RWPE2 (cell line): ENCODE measurements around the gene LY6G6F.

Experiments used
- ATAC-seq: fragments of 200-7000 bp; cut with Tn5 transposase; 3 replicates; pipeline ENCODE4 v1.9.1; 2021; ENCODE audit warnings: low read depth
- DNase-seq: peaks from one replicate; pipeline ENCODE4 v3.0.0-alpha.2; 2020; ENCODE audit warnings: low spot score
- H3K27ac ChIP-seq: fragments of 450-650 bp; 2 replicates; pipeline ENCODE4 v1.5.1; 2017; ENCODE audit warnings: mild to moderate bottlenecking; ENCODE audit not compliant: poor library complexity, severe bottlenecking
- H3K27me3 ChIP-seq: fragments of 250-450 bp; sonication (Bioruptor Pico); 2 replicates; pipeline ENCODE4 v1.5.1; 2021; ENCODE audit warnings: mild to moderate bottlenecking, moderate library complexity; ENCODE audit not compliant: insufficient read depth, poor library complexity, severe bottlenecking
- H3K36me3 ChIP-seq: fragments of 250-450 bp; sonication (Bioruptor Pico); 2 replicates; pipeline ENCODE4 v1.5.1; 2020; ENCODE audit warnings: low read depth, mild to moderate bottlenecking, moderate library complexity
- H3K4me1 ChIP-seq: fragments of 250-450 bp; sonication (Bioruptor Pico); 2 replicates; pipeline ENCODE4 v1.5.1; 2021; ENCODE audit warnings: mild to moderate bottlenecking, moderate library complexity; ENCODE audit not compliant: insufficient read depth, poor library complexity, severe bottlenecking
- H3K4me3 ChIP-seq: fragments of 250-450 bp; sonication (Bioruptor Pico); 2 replicates; pipeline ENCODE4 v1.5.1; 2021; ENCODE audit warnings: mild to moderate bottlenecking, moderate library complexity; ENCODE audit not compliant: severe bottlenecking
- H3K9me3 ChIP-seq: fragments of 250-450 bp; sonication (Bioruptor Pico); 2 replicates; pipeline ENCODE4 v1.5.1; 2021; ENCODE audit warnings: mild to moderate bottlenecking, moderate library complexity; ENCODE audit not compliant: severe bottlenecking
- TF ChIP-seq, protein P1 (sequence below): fragments of 450-650 bp; IDR thresholded peaks from one replicate; pipeline ENCODE4 v1.5.1; 2017; ENCODE audit warnings: mild to moderate bottlenecking, moderate library complexity; ENCODE audit not compliant: poor library complexity, severe bottlenecking

LY6G6F gene

DNA sequence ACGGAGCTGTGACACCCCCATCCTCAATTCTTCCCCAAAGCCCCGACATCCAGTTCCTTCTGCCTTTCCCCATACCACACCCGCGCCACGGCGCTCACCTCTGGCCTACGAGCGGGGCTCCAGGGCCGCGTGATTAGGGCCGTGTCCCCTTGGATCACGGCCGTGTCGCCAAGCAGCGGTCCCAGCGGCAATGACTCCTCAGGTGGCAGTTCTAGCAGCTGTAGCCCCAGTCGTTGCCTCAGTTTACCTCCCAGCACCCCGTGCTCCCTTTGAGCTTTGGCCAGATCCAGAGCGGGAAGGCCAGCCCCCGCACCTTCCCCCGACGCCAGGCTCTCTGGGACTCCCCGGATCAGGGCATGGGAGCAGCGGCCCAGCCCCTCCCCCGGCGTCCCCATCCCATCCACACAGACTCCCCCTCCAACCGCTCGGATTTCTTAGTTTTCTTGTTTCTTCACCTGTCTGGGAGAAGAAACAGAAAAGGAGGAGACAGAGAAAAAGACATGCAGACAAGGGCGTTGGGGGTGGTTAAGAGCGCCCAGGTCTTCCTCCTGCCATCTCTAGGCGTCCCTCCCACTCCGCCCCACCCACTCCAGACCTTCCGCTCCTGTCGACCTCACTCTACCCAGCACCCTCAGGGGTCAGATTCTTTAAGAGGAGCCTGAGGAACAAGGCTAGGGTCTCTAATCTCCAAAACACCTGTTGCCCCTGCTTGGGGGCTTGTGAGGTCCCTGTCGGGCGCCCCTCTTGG, 22.3 kb downstream of the LY6G6F start, which contains the start of gene DDAH2:
TSS of gene DDAH2 (minus strand) at position 533 of the 748 bp plus-strand sequence. CDS start at position 395, 138 bp downstream.
- Histone ChIP-seq H3K9me3 (no peaks in the 10 kb centered on the region), H3K36me3 (peaks cover 38% of the 10 kb centered on the region), H3K4me3 (peak within 1 kb of the TSS; percentile 66), H3K27me3 (no peaks in the 10 kb centered on the region), H3K4me1 (peaks cover 6% of the 10 kb centered on the region), H3K27ac (peak within 1 kb of the TSS; percentile 63)
- DNase-seq (no peak), ATAC-seq (peak; percentile 29)
- TF ChIP-seq, protein P1, sequence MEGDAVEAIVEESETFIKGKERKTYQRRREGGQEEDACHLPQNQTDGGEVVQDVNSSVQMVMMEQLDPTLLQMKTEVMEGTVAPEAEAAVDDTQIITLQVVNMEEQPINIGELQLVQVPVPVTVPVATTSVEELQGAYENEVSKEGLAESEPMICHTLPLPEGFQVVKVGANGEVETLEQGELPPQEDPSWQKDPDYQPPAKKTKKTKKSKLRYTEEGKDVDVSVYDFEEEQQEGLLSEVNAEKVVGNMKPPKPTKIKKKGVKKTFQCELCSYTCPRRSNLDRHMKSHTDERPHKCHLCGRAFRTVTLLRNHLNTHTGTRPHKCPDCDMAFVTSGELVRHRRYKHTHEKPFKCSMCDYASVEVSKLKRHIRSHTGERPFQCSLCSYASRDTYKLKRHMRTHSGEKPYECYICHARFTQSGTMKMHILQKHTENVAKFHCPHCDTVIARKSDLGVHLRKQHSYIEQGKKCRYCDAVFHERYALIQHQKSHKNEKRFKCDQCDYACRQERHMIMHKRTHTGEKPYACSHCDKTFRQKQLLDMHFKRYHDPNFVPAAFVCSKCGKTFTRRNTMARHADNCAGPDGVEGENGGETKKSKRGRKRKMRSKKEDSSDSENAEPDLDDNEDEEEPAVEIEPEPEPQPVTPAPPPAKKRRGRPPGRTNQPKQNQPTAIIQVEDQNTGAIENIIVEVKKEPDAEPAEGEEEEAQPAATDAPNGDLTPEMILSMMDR: no peak

DNA sequence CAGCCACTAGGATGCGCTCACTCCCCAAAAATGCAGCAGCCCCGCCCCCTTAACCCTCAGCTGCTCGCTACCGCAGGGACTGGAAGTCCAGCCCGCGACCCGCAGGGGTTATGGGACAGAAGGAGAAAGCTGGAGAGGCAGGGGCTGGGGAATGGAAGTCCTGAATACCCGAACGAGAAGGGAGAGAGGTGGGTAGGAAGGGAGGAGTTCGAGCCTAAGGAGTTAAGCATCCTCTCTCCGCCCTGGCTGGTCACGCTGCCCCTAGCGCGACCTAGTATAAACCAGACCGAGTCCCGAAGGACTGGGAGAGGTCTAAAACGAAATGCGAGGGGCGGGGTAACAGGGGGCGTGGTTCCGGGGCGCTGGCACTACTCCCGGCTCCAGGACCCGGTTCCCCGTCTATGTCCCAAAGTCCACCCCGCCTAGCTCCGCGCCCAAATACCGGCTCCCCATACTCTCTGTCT, 22.9 kb downstream of the LY6G6F start:
- no peaks in the 10 kb centered on the region for H3K9me3 ChIP-seq
- ATAC-seq: peak; percentile 81
- H3K27me3 ChIP-seq: no peaks in the 10 kb centered on the region
- peaks cover 44% of the 10 kb centered on the region for H3K36me3 ChIP-seq
- peak overlapping the region; percentile 63 for H3K27ac ChIP-seq
- peak overlapping the region; percentile 66 for H3K4me3 ChIP-seq
- TF ChIP-seq, protein P1: peak; percentile 85
- peak; percentile 89 for DNase-seq
- peaks cover 12% of the 10 kb centered on the region for H3K4me1 ChIP-seq

DNA sequence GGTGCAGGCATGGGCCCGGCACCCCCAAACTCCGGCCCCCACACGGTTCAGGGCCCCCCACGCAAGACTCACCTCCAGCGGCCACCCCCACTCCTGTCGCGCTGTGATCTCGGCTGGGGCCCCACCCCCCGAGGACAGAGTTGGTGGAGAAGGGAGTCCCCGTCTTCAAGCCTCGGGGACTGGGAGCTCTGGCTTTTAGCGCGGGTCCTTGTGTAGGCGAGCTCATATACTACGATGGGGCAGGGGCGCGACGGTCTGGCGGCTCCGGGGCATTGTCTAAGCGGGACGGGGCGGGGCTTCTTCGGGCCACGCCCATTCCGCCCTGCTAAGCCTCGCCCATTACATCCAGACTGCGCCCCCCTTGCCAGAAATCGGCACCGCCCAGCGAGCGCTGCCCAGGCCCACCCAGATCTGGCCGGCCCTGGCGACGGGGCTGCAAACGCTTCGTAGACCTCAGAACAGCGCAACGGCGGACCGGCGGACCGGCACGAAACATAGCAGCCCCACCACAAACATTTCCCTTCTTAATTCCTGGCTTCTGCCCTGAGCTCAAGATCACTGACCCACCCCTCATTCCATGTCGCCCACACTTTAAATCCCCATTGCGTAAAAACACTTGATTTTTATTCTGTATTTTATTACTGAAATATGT, 23.4 kb downstream of the LY6G6F start:
- TF ChIP-seq, protein P1: no peak
- DNase-seq (no peak), ATAC-seq (peak; percentile 61)
- H3K9me3 ChIP-seq: no peaks in the 10 kb centered on the region
- peaks cover 50% of the 10 kb centered on the region for H3K36me3 ChIP-seq
- H3K4me3 ChIP-seq: peak overlapping the region; percentile 66
- H3K27me3 ChIP-seq: no peaks in the 10 kb centered on the region
- peaks cover 13% of the 10 kb centered on the region for H3K4me1 ChIP-seq
- peak overlapping the region; percentile 63 for H3K27ac ChIP-seq

DNA sequence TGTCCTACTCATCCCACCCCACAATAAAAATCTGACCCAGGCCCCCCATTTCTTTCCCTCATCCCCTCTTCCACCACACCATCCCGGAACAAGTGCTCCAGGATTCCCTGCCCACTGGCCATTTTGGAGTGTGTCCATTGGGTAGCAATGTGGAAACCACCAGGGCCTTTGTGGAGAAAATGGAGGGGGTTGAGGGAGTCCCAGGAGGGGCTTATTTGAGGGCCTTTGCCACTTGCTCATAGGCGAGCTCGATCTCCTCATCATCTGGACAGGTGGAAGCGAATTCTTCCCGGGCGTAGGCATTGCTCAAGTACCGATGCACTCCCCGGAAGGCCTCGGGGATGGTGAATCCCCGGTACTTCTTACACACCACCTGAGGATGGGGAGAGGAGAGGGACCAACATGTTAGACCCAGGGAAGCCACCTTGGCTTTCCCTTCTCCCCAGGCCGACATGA, 24.0 kb downstream of the LY6G6F start:
- Histone ChIP-seq H3K4me1 (peaks cover 13% of the 10 kb centered on the region), H3K4me3 (no peak overlapping the region), H3K27me3 (no peaks in the 10 kb centered on the region), H3K9me3 (no peaks in the 10 kb centered on the region), H3K36me3 (peaks cover 50% of the 10 kb centered on the region), H3K27ac (peak overlapping the region; percentile 63)
- no peak for DNase-seq
- TF ChIP-seq, protein P1: no peak
- ATAC-seq: no peak
